H1 (cell line): ENCODE measurements around the gene TGM5. TPM values are rescaled to one million over a fixed set of nuclear protein-coding genes. Genes with fewer than 3 reads are reported as not detected.

ENCODE experiments used
- CEBPB ChIP-seq: IDR thresholded peaks from 2 replicates; pipeline ENCODE4 v1.6.1; 2012; ENCODE audit warnings: low read depth, low read length
- CHD1 ChIP-seq: IDR thresholded peaks from 2 replicates; pipeline ENCODE4 v1.6.1; 2012; ENCODE audit warnings: low read depth, low read length, improper control_type of control experiment
- CREB1 ChIP-seq: IDR thresholded peaks from 2 replicates; pipeline ENCODE4 v1.6.1; 2012; ENCODE audit warnings: inconsistent platforms
- FOSL1 ChIP-seq: IDR thresholded peaks from 2 replicates; pipeline ENCODE4 v1.6.1; 2011; ENCODE audit warnings: mild to moderate bottlenecking, low read depth, low read length, moderate library complexity; ENCODE audit not compliant: insufficient read depth
- NRF1 ChIP-seq: IDR thresholded peaks from 2 replicates; pipeline ENCODE4 v1.6.1; 2011; ENCODE audit warnings: mild to moderate bottlenecking, low read depth, low read length, improper control_type of control experiment
- SIRT6 ChIP-seq: IDR thresholded peaks from one replicate; pipeline ENCODE4 v1.7.1; 2012; ENCODE audit warnings: low read length, inconsistent platforms
- SP4 ChIP-seq: IDR thresholded peaks from 2 replicates; pipeline ENCODE4 v1.6.1; 2012; ENCODE audit warnings: low read length, inconsistent platforms
- polyA plus RNA-seq, 7 experiments: library from polyadenylated mRNA; depleted of rRNA in 3 of 7; stranded (reverse) in 5 of 7; unstranded in 2 of 7; fragments of >200 nt in 5 of 7; fragments of 200-250 nt in 2 of 7; gene quantifications; 1 replicate in 5 of 7; 2 replicates in 1 of 7; 4 replicates in 1 of 7; pipeline versions ENCODE4 v1.2.1 to v1.2.3, GENCODE V29; 2011 to 2013; ENCODE audit warnings: missing spikeins in 2 of 7, mixed read lengths in 2 of 7
- total RNA-seq: library from RNA; stranded (reverse); fragmentation: NEBNext Ultra II Directional; extraction: Animal tissue kit (Norgen Biotek cat#: 25700); gene quantifications from 2 replicates; pipeline ENCODE4 v1.2.1, GENCODE V29; 2021
- TF ChIP-seq, protein P1 (sequence below): IDR thresholded peaks from 2 replicates; pipeline ENCODE4 v1.6.1; 2011; ENCODE audit warnings: low read depth, mild to moderate bottlenecking, low read length; ENCODE audit not compliant: insufficient read depth
- TF ChIP-seq, protein P2 (sequence below): fragments of 300-600 bp; sonication (generic); IDR thresholded peaks from 2 replicates; pipeline ENCODE4 v1.7.1; 2012; ENCODE audit warnings: low read length, moderate library complexity, mild to moderate bottlenecking, inconsistent platforms; ENCODE audit not compliant: insufficient replicate concordance

TGM5 gene
- total and polyA plus RNA-seq, 2 of the 8 experiments (the other 6 are each of a cell fraction or from before 2014, with no cell fraction given) = not detected

DNA sequence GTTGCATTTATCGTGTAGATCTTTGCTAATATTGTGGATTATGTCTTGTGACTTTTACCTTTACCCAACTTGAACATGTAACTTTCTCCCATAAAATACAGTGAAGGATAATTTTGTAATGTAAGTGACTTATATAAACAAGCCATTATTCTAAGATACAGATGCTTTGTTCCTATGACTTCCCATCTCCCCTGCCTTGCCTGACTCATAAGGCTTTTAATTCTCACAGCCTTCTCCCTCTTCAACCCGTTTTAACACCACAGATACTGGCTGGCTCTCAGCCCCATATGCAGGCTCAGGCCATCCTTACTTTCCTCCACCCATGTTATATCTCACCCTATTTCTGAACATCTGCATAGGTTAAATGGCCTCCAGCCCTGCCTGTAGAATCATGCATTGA is 77.4 kb downstream of the TGM5 start (continued):
- TF ChIP-seq FOSL1 (no peak), NRF1 (no peak), CREB1 (no peak), CHD1 (no peak), SP4 (no peak), CEBPB (no peak), SIRT6 (no peak)
- TF ChIP-seq, protein P1, sequence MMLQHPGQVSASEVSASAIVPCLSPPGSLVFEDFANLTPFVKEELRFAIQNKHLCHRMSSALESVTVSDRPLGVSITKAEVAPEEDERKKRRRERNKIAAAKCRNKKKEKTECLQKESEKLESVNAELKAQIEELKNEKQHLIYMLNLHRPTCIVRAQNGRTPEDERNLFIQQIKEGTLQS = no peak
- TF ChIP-seq, protein P2, sequence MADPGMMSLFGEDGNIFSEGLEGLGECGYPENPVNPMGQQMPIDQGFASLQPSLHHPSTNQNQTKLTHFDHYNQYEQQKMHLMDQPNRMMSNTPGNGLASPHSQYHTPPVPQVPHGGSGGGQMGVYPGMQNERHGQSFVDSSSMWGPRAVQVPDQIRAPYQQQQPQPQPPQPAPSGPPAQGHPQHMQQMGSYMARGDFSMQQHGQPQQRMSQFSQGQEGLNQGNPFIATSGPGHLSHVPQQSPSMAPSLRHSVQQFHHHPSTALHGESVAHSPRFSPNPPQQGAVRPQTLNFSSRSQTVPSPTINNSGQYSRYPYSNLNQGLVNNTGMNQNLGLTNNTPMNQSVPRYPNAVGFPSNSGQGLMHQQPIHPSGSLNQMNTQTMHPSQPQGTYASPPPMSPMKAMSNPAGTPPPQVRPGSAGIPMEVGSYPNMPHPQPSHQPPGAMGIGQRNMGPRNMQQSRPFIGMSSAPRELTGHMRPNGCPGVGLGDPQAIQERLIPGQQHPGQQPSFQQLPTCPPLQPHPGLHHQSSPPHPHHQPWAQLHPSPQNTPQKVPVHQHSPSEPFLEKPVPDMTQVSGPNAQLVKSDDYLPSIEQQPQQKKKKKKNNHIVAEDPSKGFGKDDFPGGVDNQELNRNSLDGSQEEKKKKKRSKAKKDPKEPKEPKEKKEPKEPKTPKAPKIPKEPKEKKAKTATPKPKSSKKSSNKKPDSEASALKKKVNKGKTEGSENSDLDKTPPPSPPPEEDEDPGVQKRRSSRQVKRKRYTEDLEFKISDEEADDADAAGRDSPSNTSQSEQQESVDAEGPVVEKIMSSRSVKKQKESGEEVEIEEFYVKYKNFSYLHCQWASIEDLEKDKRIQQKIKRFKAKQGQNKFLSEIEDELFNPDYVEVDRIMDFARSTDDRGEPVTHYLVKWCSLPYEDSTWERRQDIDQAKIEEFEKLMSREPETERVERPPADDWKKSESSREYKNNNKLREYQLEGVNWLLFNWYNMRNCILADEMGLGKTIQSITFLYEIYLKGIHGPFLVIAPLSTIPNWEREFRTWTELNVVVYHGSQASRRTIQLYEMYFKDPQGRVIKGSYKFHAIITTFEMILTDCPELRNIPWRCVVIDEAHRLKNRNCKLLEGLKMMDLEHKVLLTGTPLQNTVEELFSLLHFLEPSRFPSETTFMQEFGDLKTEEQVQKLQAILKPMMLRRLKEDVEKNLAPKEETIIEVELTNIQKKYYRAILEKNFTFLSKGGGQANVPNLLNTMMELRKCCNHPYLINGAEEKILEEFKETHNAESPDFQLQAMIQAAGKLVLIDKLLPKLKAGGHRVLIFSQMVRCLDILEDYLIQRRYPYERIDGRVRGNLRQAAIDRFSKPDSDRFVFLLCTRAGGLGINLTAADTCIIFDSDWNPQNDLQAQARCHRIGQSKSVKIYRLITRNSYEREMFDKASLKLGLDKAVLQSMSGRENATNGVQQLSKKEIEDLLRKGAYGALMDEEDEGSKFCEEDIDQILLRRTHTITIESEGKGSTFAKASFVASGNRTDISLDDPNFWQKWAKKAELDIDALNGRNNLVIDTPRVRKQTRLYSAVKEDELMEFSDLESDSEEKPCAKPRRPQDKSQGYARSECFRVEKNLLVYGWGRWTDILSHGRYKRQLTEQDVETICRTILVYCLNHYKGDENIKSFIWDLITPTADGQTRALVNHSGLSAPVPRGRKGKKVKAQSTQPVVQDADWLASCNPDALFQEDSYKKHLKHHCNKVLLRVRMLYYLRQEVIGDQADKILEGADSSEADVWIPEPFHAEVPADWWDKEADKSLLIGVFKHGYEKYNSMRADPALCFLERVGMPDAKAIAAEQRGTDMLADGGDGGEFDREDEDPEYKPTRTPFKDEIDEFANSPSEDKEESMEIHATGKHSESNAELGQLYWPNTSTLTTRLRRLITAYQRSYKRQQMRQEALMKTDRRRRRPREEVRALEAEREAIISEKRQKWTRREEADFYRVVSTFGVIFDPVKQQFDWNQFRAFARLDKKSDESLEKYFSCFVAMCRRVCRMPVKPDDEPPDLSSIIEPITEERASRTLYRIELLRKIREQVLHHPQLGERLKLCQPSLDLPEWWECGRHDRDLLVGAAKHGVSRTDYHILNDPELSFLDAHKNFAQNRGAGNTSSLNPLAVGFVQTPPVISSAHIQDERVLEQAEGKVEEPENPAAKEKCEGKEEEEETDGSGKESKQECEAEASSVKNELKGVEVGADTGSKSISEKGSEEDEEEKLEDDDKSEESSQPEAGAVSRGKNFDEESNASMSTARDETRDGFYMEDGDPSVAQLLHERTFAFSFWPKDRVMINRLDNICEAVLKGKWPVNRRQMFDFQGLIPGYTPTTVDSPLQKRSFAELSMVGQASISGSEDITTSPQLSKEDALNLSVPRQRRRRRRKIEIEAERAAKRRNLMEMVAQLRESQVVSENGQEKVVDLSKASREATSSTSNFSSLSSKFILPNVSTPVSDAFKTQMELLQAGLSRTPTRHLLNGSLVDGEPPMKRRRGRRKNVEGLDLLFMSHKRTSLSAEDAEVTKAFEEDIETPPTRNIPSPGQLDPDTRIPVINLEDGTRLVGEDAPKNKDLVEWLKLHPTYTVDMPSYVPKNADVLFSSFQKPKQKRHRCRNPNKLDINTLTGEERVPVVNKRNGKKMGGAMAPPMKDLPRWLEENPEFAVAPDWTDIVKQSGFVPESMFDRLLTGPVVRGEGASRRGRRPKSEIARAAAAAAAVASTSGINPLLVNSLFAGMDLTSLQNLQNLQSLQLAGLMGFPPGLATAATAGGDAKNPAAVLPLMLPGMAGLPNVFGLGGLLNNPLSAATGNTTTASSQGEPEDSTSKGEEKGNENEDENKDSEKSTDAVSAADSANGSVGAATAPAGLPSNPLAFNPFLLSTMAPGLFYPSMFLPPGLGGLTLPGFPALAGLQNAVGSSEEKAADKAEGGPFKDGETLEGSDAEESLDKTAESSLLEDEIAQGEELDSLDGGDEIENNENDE = no peak
